NB4 (cell line): ENCODE data around the gene WDR5.

ENCODE experiments used
- DNase-seq: peaks from one replicate; pipeline ENCODE4 v3.0.0; 2010; ENCODE audit warnings: low read depth
- H3K4me3 ChIP-seq: one replicate; pipeline ENCODE4 v1.5.1; 2011; ENCODE audit warnings: mild to moderate bottlenecking, low read depth, low read length, moderate library complexity
- CTCF ChIP-seq: IDR thresholded peaks from one replicate; pipeline ENCODE4 v1.5.1; 2012; ENCODE audit warnings: low read depth, low read length
- MAX ChIP-seq: IDR thresholded peaks from 2 replicates; pipeline ENCODE4 v1.6.1; 2011; ENCODE audit warnings: low read depth, low read length
- MYC ChIP-seq: IDR thresholded peaks from 2 replicates; pipeline ENCODE4 v1.6.1; 2011; ENCODE audit warnings: low read depth, low read length
- POLR2A ChIP-seq: IDR thresholded peaks from 2 replicates; pipeline ENCODE4 v1.6.1; 2011; ENCODE audit warnings: mild to moderate bottlenecking; ENCODE audit not compliant: insufficient read length; ENCODE audit errors: extremely low read depth

The WDR5 gene

GRCh38 chr9:134172198-134173126 lies 36.6 kb downstream of the WDR5 start:
- H3K4me3 ChIP-seq: no peak overlapping the region
- TF ChIP-seq MAX: no peak
- TF ChIP-seq POLR2A: no peak
- no peak for TF ChIP-seq CTCF
- no peak for TF ChIP-seq MYC
- DNase-seq: no peak

GRCh38 chr9:134173127-134174072 lies 37.5 kb downstream of the WDR5 start:
- H3K4me3 ChIP-seq: peak overlapping the region; percentile 25
- TF ChIP-seq MAX (no peak), POLR2A (no peak), MYC (no peak), CTCF (no peak)
- DNase-seq: peak; percentile 28

- TF ChIP-seq MAX (peak; percentile 98), POLR2A (peak; percentile 16), CTCF (no peak), MYC (peak; percentile 98)
- DNase-seq: peak; percentile 97
- peak overlapping the region; percentile 25 for H3K4me3 ChIP-seq
These were observed 38.2 kb downstream of the WDR5 start for GRCh38 chr9:134174073-134174449.

- DNase-seq: no peak
- TF ChIP-seq MYC (no peak), MAX (peak; percentile 34; the same call in 1 of the 2 replicates), CTCF (no peak), POLR2A (no peak)
- H3K4me3 ChIP-seq: no peak overlapping the region
These were observed 38.8 kb downstream of the WDR5 start for GRCh38 chr9:134174526-134175290.

GRCh38 chr9:134175291-134175807 lies 39.5 kb downstream of the WDR5 start:
- no peak for TF ChIP-seq MAX
- TF ChIP-seq CTCF: no peak
- no peak for TF ChIP-seq MYC
- no peak for TF ChIP-seq POLR2A
- no peak overlapping the region for H3K4me3 ChIP-seq
- DNase-seq: peak; percentile 70
